CD4-positive, alpha-beta T cell treated with Interleukin-6 at 100 ng/mL for 8 hours (primary cell): ENCODE data around the gene CFAP46.
"Not testable (repeated sequence)": the region's sequence is repeated elsewhere in the genome, so short reads cannot be mapped to it uniquely, and the experiment has no call there.

Experiments used
- DNase-seq: peaks from one replicate; pipeline ENCODE4 v3.0.0-alpha.2; 2020; ENCODE audit warnings: mixed read lengths, low spot score

CFAP46 gene

GRCh38 chr10:132943791-132944404 is 1.5 kb upstream of the CFAP46 start:
- DNase-seq: no peak

GRCh38 chr10:132943058-132943790 is 854 bp upstream of the CFAP46 start:
- no peak for DNase-seq

GRCh38 chr10:132941640-132942051 is 724 bp downstream of the CFAP46 start:
- no peak for DNase-seq

- DNase-seq: no peak
Measured at GRCh38 chr10:132940791-132941465, 1.4 kb downstream of the CFAP46 start.

- no peak for DNase-seq
Measured at GRCh38 chr10:132939957-132940790, 2.2 kb downstream of the CFAP46 start.

- no peak for DNase-seq
Measured at GRCh38 chr10:132939378-132939955, 2.9 kb downstream of the CFAP46 start.

- no peak for DNase-seq
Measured at GRCh38 chr10:132938472-132939339, 3.7 kb downstream of the CFAP46 start.

- DNase-seq: no peak
Measured at GRCh38 chr10:132937861-132938260, 4.5 kb downstream of the CFAP46 start.

- DNase-seq: no peak
Measured at GRCh38 chr10:132934953-132935352, 7.4 kb downstream of the CFAP46 start.

GRCh38 chr10:132933308-132934042 is 8.9 kb downstream of the CFAP46 start:
- no peak for DNase-seq

GRCh38 chr10:132932461-132933307 is 9.7 kb downstream of the CFAP46 start:
- no peak for DNase-seq

- DNase-seq: not testable (repeated sequence)
Measured at GRCh38 chr10:132931258-132932250, 10.8 kb downstream of the CFAP46 start.

GRCh38 chr10:132930701-132931100 is 11.7 kb downstream of the CFAP46 start:
- not testable (repeated sequence) for DNase-seq

- no peak for DNase-seq
Measured at GRCh38 chr10:132929953-132930548, 12.3 kb downstream of the CFAP46 start.

GRCh38 chr10:132929480-132929879 is 12.9 kb downstream of the CFAP46 start:
- DNase-seq: no peak

- no peak for DNase-seq
Measured at GRCh38 chr10:132928261-132928660, 14.1 kb downstream of the CFAP46 start.

- DNase-seq: no peak
Measured at GRCh38 chr10:132927824-132928223, 14.5 kb downstream of the CFAP46 start.
